GM19395 (cell line): Measurements from ENCODE around the gene ABT1.
A peak's percentile ranks its signal among the peaks of the same experiment; 100 is the strongest.
"Not testable (repeated sequence)": the region's sequence is repeated elsewhere in the genome, so short reads cannot be mapped to it uniquely, and the experiment has no call there.

Experiments
- ATAC-seq: cut with Tn5 transposase; IDR thresholded peaks from one replicate; pipeline ENCODE4 v1.9.1; 2021; ENCODE audit warnings: mild to moderate bottlenecking, moderate library complexity; ENCODE audit not compliant: unreplicated experiment

Gene ABT1

DNA sequence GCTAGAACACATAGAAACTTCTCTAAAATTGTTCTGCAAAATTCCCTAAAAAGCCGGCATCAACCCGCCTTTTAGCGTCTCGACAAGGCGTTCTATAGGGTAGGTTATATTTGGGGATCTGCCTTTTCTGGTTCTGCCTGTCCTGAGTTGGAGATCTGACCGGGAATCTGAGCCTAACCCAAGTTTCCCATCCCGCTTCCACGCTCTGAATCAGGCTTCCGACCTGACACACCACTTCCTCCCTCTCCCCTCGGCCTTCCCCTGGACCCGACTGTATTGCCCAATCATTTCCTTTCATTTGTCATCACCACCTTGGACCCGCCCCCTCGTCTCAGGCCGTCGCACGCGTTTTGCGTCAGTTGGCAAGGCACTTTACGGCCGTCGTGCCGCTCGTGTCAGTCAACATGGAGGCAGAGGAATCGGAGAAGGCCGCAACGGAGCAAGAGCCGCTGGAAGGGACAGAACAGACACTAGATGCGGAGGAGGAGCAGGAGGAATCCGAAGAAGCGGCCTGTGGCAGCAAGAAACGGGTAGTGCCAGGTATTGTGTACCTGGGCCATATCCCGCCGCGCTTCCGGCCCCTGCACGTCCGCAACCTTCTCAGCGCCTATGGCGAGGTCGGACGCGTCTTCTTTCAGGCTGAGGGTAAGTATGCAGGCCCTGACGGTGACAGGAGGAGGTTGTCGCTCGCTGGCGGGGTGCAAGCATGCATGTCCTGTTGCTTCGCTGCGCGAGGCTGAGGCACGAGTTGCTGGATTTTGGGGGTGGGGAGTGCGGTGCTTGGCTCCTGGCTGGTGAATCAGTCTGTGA, at the start of gene ABT1:
TSS of gene ABT1 (plus strand) at position 375 of the 810 bp plus-strand sequence. CDS start at position 405, 30 bp downstream.
- ATAC-seq = peak; percentile 77

DNA sequence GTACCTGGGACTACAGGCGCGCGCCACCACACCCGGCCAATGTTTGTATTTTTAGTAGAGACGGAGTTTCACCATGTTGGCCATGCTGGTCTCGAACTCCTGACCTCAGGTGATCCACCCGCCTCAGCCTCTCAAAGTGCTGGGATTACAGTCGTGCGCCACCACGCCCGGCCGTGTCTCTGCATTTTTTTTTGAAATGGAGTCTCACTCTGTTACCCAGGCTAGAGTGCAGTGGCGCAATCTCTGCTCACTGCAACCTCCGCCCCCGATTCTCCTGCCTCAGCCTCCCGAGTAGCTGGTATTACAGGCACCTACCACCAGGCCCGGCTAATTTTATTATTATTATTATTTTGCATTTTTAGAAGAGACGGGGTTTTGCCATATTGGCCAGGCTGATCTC, 49.4 kb upstream of the ABT1 start:
- not testable (repeated sequence) for ATAC-seq

DNA sequence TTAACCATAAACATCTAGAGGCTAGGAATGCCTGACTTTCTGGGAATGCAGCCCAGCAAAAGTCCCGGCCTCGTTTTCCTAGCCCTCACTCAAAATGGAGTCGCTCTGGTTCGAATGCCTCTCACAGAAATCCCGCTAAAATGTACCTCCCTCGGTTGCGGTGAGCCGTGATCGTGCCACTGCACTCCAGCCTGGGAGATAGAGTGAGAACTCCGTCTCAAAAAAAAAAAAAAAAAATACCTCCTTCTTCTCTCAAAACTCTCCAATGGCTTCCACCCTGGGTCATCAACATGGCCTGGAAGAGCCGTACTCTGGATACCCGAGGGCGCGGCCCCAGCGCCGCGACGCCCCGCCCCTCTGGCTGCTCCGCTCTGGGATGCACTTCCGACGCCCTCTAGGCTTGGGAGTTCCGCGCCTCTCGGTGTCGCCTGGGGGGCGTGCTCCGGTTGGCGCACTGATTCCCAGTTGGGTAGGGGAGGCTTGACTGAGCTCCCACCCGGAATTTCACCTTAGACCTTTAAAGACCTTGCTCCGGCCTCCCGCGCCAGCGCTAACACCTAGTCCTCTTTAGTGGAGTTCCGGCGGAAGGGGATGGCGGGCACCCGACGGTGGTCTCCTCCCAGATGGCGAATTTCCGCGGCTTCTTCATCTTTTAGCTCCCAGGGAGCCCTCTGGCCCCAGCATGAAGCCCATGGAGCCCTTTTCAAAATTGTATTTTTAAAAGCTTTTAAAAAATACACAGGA, 46.3 kb upstream of the ABT1 start:
- no peak for ATAC-seq

DNA sequence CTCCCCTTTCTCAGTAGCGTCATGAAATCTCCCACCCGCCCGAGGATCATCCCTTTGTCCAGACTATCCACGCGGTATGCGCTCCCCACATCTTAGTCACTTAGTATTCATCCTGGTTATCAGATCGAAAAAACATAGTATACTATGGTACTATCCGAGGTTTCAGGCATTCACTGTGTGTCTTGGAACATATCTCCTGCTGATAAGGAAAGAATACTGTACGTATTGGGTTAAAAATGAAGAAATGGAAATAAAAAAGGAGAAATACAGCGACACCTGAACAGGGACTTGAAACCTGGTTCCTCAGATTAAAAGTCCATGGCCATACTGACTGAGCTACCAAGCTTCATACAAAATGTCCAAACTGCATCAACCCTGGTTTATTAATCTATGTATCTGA, 44.5 kb upstream of the ABT1 start:
- ATAC-seq = no peak

DNA sequence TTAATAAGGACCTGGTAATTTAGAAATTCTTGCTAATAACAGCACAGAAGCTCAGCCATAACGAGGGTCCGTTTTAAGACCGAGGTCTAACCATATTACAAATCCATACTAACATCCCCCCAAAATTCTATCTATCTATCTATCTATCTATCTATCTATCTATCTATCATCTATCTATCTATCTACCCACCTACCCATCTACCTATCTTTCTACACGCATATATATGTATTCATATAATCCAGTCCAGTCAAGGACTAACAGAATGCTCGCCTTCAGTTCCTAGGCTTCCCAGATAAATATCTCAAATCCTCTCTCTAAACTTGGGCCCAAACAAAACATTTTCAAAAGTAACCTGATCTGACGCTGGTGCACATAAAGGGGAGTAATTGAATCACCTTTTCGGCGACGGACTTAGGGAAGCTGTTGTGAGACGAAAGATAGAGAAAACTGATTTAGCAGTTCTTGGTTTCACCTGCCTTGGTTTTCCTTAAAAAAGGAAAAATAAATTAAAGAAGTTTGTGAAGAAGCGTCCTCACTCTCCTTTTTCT, 44.0 kb upstream of the ABT1 start:
- no peak for ATAC-seq

DNA sequence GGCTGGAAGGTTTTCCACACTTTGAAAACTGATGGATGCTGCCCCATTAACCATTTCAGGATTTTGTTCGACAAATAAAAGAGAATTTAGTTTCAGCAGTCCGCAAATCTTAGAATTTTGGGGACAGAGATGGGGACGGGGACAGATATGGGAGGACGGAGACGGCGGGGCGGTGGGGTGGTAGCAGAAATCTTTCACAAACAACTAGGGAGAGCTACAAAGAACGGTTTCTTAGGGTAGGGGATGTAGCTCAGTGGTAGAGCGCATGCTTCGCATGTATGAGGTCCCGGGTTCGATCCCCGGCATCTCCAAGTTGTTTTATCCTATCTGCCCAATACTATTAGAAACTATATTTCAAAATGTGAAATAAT, 43.5 kb upstream of the ABT1 start:
- ATAC-seq = peak; percentile 52

DNA sequence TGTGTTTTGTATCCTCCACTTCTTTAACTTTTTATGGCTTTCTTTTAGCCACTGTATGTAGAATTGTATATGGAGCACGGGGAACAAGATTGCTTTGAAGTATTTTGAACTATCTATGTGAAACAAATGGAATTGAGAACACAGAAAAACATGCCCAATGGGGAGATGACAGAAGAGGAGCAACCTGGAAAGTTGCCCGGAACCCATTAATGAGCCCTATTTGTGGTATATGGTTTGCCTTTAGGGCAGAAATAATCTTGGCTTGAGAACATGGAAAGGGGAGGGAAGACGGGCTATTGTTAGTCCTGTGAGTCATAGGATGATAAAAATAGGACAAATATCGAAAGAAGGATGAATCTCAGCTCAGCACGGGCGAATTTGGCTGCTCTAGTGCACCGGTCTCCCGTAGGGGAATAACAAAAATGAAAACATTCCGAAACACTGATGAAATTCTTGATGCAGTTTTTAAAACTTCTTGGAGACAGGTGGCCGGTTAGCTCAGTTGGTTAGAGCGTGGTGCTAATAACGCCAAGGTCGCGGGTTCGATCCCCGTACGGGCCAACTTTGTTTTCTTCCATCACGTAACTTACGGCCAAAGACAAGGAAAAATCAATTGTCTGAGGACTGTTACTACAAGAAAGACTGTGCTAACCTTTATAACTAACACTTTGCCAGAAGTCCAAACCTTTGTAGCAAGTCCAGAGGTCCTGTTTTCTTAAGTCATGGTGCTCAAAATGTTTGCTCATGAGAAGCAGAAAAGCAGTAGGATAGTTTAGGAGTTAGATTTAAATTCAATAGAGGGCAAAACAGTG, 42.9 kb upstream of the ABT1 start:
- ATAC-seq = peak; percentile 41

DNA sequence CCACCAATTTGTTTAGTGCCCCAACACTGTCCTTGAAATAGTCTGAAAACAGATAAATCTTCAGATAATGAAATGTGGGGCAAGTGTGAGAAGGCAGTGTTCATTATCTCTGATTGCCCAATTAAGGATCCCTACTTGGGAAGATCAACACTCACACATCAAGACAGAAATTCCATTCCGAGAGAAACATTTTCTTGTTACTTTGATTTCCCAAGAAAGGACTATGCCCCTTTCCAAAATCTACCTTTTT, 42.4 kb upstream of the ABT1 start:
- ATAC-seq = no peak

DNA sequence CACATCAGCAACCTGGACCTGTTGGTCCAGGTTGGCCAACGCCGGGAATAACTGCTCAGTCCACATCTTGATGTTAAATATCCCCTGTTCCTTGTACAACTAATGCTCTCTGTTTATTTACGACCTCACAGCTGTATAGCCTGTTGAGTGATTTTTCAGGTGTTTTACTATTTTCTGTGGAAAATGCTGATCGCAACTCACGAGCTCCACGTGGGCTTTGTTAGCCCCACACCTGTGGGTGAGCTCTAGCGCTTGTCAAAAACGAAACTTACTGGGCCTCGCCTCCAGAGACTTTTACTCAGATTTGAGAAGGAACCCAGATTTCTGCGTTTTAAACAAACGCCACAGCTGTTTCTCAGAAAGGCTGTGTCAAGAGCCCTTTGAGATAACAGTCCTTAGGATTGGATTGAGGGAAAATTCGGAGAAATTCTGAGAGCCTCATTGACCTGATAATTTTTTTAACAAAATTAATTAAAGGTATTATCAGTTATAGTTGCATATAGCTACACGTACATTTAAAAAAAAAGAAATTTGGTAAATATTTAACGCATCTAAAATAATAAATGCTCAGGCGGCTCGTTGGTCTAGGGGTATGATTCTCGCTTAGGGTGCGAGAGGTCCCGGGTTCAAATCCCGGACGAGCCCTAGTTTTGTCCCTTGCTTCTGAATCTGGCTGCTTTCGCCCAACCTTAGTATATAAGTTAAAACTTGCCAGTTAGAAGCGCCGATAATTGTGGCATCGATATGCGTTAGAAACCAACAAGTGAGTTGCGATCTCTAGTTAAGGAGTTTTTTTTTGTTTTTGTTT, 41.9 kb upstream of the ABT1 start:
- ATAC-seq = no peak

DNA sequence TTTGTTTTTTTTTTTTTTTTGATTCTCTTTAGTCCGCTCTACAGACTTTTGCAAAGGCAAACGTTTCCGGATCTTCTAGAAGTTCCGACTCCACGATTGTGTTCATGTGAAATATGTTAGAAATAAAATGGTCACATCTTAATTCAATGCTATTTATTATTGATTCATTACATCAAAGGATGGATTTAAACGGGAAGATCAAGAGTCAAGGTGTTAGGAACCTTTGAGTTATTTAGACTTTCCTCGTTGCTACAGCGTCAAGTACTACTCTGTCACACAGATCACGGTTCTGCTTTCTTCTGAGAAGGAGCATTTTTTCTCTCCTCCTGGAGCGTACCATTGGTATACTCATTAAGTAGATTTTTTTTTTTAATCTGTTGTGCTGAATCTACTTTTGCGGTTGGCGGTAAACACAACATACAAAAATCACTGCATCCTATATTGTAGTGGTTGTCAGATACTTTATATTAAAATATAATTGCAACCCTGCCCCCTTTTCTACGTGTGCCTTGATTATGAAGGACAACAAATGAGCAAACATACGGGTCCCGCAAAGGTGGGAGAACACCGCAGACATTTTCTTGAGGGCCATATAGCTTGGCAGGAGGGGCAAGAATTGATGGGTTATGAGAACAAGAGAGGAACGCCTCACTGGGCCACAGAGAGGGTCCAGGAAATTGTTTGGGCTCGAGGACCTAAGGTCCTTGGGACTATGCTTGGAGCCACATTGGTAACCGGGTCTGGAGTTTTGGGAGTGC, 41.1 kb upstream of the ABT1 start:
- ATAC-seq = no peak

DNA sequence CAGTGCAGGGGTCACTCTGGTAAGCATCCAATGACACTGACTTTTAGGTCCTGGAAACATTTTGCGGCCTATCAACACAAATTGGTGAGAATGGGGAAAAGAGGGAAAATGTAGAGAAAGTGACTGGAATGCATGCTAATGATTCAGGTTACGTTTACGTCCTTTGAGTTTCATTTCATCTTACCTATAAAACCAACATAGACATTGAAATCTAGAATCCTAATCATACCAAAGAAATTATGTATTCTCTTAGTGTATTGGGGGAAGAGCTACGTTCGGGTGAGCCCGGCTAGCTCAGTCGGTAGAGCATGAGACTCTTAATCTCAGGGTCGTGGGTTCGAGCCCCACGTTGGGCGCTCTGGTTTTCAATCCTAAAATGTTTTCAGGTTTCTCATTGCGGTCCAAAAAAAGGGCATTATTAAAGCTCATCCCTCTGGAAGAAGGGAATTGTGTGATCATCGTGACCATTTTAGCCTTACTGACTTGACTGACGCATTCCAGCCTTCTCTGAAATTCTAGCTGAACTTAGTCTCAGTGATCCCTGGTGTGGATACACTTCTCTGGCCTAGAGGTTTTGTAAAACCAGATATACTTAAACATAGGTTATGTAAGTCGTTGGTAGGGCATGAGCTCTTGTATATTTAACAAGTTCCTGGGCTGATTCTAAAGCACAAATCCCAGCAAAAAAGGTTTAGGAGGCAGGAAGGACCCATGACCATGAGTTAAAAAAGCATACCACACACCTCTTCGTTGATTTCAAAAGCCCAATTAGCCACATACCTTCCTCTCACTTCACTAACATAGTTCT, 40.3 kb upstream of the ABT1 start:
- no peak for ATAC-seq

DNA sequence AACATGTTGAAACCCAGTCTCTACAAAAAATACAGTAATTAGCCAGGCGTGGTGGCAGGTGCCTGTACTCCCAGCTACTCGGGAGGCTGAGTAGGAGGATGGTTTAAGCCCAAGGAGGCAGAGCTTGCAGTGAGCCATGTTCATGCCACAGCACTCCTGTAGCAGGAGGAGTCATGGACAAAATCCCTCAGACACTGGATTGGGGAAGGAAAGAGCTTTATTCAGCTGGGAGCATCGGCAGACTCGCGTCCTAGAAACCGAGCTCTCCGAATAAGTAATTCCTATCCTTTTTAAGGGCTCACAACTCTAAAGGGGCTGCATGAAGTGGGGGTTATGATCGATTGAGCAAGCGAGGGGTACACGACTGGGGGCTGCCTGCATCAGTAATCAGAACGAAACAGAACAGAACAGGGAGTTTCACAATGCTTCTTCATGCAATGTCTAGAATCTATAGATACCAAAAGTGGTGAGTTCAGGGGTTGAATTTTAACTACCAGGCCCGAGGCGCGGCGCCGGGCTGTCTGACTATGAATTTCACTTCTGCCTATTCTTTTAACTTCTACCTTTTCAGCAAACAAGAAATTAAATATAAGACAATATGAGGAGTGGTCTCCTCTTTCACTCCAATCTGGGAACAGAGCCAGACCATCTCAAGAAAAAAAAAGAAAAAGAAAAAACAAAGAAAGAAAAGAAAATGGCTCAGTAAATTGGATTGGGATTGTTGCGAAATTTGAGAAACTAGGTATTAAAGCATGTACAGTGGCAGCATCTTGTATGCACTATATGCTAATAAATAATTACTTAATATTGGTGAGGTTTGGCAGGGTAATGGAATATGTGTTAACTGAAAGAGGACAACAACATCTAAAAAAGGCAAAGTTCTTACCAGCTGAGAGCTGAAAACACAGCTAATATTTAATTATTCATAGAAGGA, 35.0 kb upstream of the ABT1 start:
- ATAC-seq = peak; percentile 60

DNA sequence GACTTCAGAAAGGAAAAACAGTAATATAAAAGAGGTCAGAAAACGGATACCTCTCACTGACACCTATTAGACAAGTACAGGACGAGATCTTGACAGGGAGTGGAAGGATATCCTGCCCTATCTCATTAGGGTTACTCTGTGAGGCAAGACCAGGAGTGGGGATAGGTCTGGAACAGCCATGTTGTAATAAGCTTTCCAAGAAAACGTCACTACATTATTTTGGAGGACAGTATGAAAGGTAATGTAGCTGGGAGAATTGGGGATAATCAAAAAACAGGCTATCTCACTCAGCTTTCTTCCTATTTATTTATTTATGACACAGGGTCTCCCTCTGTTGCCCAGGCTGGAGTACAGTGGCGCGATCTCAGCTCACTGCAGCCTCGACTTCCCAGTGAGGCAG, 33.3 kb upstream of the ABT1 start:
- ATAC-seq = no peak

DNA sequence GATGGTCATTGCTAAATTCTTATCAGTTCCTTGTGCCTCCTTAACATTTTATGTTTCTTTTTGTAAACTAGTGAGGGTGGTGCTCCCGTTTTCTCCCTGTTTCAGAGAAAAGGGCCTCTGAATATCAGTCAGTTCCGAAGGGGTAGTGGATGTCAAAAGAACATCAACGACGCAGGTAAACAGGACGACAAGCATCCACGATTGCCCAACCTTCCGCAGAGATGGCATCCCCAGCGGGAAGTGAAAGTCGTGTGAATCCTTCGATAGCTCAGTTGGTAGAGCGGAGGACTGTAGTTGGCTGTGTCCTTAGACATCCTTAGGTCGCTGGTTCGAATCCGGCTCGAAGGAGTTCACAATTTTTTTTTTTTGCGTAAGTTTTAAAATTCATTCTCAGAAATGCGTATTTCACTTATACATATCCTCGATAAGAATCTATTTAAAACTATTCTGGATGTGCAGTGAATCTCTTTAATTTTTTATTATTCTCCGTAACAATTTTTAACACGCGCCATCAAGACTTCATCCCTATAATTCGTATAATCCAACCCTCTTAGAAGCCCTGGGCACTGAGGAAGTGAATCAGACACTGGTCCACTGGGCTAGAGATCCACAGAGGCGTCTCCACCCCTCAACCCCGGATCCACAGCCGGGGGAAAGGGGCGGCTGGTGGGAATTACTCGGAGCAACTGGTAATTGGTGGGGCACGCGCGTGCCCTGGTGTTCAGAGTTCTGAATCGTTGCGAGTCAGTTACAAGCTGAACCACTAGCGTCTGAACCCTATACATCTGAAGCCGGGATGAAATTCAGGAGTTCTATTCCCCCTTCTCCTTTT, 27.9 kb upstream of the ABT1 start:
- ATAC-seq = peak; percentile 71

DNA sequence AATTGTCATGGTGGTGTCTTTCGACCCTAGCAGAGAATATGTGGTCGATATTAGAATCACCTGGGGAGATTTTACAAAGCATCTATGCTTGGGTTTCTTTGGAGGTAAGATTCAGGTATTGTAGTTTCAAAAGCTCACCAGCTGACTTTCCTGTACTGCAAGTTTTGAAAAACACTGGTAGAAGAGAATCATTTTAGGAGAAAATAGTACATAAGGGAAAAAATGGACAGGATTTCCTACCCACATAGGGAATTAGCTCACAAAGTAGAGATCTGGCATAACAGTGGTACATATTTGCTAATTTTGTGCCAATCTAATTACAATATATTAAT, 27.4 kb upstream of the ABT1 start:
- no peak for ATAC-seq

DNA sequence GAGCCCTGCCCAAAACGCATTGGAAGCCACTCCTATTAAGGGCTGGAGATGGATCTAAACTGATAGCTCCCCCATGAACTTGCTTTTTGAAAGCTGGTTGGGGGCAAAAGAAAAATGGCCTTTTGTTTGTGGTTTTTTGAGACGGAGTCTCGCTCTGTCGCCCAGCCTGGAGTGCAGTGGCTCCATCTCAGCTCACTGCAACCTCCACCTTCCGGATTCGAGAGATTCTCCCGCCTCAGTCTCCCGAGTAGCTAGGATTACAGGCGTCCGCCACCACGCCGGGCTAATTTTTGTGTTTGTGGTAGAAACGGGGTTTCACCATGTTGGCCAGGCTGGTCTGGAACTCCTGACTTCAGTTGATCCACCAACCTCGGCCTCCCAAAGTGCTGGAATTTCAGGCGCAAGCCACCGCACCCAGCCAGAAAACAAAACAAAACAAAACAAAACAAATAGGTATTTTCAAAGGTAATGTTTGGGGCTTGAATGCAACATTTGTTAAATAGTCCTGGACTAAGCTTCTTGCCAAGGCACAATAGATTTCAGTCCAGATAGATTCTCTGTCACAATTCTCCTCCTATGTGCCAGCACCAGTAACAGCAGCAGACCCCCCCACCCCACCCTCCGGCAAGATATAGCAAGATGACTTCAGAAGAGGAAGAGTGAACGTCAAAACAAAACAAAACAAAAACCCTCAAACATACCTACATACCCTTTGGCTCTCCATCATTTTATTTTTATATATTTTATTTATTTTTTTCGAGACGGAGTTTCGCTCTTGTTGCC, 26.5 kb upstream of the ABT1 start:
- no peak for ATAC-seq
